Measurements from ENCODE around the gene SYT11.
A peak's percentile ranks its signal among the peaks of the same experiment; 100 is the strongest.
"Not testable (repeated sequence)": the region's sequence is repeated elsewhere in the genome, so short reads cannot be mapped to it uniquely, and the experiment has no call there.

The SYT11 gene

DNA sequence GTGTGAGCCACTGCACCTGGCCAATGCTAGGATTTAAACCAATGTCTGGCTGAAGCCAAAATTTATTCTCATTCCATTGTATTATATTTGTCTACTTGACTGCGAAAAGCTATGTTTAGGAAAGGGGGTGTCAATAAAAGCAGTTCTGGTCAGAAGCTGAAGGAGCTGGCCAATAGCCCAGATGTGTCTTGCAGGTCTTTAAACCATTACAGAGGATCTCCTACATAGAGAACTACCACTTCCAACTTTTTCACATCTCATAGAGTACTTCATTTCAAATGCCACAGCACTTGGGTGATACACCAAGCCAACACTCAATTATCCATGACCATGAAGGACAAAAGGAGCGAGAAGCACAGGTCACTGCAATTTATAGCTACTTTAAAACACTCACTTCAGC lies 2.5 kb downstream of the SYT11 start:
- DNase-seq = no peak

DNA sequence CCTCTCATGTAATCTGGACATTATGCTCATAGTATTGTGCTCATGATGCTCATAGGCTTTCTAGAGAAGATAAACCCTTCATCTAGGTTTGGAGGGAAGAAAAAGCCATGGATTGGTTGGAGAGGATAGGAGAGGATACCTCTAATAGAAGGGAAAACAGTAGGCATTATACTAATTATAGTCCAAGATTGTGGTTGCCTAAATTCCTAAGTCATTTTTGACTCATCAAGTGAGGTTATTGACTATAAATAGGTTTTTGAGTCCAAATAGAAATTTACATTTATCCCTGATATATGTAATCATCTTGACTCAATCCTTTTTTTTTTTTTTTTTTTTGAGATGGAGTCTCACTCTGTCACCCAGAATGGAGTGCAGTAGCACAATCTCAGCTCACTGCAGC lies 5.0 kb downstream of the SYT11 start:
- no peak for DNase-seq

DNA sequence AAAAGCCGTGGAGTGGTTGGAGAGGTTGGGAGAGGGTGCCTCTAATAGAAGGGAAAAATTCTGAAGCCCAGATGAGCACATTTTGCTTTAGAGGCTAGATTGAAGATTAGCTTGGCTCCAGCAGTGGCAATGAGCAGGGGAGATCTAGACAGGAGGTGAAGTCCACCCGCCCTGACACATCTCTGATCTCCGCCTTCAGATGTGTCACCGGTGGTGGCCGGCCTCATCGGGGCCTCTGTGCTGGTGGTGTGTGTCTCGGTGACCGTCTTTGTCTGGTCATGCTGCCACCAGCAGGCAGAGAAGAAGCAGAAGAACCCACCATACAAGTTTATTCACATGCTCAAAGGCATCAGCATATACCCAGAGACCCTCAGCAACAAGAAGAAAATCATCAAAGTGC lies 8.4 kb downstream of the SYT11 start:
- DNase-seq = no peak

GRCh38 chr1:155871390-155871789 lies 12.0 kb downstream of the SYT11 start:
- DNase-seq = peak; percentile 2 to 66 (median 44)

DNA sequence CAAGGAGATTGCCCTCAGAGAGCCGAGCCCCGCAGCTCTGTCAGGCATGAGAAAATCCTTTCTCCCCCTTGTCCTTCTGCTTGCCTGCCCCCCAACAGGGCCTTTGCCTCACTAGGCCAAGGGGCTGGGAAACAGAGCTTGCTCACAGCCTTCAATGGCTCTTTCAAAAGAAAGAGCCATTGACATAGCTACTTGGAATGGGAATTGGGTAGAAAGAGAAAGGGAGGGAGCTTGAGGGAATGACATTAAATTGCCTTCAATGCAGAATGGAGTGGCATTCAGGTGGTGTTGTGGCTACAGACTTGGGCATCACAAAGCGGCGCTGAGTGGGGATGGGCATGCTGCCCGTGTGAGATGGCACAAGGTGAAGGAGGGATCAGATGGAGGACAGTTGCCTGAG lies 13.2 kb downstream of the SYT11 start:
- DNase-seq = no peak

- DNase-seq = peak in 1 of 3 experiments; percentile 55
Measured at GRCh38 chr1:155873860-155874259, 14.5 kb downstream of the SYT11 start.

DNA sequence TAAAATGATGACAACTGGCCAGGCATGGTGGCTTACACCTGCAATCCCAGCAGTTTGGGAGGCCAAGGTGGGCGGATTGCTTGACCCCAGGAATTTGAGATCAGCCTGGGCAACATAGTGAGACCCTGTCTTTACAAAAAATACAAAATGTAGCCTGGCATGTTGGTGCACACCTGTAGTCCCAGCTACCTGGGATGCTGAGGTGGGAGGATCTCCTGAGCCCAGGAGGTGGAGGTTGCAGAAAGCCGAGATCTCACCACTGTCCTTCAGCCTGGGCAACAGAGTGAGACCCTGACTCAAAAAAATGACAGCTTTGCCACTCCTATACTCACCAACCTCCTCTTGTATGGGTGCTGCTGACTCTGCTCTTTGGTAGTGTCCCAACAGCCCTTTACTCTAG lies 18.6 kb downstream of the SYT11 start:
- DNase-seq = no peak

DNA sequence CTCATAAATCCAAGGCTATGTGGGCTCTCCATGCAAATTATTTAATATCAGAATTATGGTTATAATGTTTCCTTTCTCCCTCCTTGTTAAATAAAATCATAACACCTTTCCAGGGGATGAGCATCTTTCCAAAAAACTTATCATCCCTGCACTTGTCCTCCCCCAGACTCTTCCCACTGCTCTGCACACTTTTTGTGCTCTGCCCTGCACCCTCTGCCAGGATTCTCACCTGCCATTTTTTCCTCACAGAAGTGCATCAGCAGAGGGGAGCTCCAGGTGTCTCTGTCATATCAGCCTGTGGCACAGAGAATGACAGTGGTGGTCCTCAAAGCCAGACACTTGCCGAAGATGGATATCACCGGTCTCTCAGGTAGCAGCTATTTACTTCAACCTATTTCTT lies 20.9 kb downstream of the SYT11 start:
- no peak for DNase-seq

DNA sequence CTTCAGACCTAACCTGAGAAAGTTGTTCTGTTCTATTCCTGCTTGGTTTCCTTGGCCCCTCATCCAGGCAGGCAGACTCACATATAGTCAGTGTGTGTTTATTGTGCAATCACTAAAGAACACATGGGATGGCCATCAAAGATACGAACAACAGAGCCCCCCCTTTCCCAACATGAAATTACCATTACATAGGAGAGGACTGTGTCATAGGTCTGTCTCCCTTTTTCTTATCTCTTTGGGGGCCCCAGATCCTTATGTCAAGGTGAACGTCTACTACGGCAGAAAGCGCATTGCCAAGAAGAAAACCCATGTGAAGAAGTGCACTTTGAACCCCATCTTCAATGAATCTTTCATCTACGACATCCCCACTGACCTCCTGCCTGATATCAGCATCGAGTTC lies 21.6 kb downstream of the SYT11 start:
- no peak for DNase-seq

DNA sequence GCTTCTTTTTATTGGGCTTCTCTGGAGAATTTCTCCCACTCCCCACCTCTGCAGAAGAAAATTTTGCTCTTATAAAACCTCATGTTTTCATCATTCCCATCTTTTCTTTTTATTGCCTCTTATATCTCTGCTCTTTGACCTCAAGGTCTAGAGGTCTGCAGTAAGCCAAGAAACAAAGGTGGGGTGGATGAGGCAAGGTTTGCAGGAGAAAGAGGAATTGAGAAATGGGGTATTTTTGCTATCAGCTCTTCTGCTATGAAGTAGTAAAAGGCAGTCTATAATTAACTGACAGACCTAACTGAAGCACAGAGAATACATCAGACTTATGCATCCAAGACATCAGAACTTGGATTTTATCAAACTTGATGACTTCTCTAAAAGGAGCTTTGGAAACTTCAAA lies 22.9 kb downstream of the SYT11 start:
- DNase-seq = no peak

DNA sequence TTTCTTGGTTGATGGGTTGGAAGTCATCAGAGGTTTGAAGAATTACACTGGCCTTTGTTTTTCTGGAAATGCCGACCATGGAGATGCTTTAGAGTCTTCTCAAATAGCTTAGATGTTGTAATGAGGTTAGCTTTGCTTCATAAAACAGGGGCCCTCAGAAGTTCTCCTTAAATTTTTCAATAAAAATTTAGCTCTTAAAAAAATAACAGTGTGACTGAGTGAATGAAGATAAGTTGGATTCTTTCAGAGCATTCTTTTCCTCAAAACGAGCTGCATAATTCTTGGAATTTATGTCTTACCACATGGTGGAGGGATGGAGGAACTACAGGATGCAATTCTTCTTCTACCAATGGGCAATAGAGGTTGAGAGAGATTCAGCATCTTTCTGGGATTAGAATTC lies 23.4 kb downstream of the SYT11 start:
- no peak for DNase-seq

- DNase-seq = no peak
Measured at GRCh38 chr1:155884031-155884960, 24.9 kb downstream of the SYT11 start.

- DNase-seq = no peak
Measured at GRCh38 chr1:155884982-155885381, 25.6 kb downstream of the SYT11 start.

DNA sequence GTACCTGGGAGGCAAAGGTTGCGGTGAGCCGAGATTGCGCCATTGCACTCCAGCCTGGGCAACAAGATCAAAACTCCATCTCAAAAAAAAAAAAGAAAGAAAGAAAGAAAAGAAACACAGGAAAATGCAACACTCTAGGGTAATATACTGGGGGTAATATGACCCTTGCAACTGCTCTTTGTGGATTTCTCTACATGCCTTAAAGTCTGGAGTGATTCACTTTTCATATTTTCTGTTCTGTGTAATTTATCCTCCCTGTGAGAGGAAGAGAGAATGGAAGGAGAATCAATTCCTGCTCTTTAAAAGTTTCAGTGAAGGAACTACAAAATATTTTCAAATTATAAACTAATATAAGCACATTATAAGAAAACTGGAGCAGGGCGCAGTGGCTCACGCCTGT lies 29.1 kb downstream of the SYT11 start:
- no peak for DNase-seq

DNA sequence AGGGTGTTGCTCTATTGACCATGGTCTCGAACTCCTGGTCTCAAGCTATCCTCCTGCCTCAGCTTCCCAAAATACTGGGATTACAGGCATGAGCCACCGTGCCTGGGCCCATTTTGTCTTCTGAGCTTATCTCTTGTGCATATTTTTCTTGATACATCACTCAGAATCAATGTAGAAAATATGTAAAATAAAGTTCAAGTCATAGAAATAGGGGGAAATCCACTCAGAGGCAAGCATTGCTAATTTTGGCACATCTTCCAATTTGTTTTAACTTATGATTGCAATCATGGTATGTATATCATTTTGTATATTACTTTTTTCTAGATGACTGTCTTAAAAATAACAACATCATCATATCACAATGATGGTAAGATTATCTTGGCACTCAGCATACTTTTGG lies 30.2 kb downstream of the SYT11 start:
- DNase-seq = no peak

DNA sequence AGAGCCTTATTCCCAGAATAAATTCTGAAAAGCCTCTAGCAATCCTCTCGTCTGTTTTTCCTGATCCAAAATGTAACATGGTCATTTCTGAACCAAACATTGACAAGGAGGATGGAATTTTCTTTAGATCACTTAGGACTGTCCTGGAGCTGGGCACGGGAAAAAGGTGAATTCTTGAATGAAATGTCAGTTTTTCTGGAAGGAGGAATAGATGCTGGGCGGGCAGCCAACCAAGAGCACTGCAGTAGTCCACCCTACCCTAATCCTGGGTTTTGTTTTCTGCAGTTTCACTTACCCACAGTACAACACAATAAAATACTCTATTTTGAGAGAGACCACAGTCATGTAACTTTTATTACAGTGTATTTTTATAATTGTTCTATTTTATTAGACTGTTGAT lies 30.9 kb downstream of the SYT11 start:
- DNase-seq = no peak

DNA sequence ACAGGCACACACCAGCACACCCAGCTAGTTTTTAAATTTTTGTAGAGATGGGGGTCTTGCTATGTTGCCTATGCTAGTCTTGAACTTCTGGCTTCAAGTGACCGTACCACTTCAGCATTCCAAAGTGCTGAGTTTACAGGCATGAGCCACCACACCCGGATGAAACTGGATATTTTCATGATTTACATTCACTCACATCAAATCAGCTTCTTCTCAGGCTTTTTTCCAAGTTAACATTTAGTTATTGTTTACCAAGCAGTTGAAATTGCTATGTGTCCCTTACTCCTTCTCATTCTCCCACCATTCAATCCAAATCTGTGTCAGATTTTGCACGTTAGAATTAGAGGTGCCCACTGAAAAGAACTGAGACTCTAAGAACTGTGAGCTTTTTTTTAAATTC lies 33.4 kb downstream of the SYT11 start:
- DNase-seq = no peak

DNA sequence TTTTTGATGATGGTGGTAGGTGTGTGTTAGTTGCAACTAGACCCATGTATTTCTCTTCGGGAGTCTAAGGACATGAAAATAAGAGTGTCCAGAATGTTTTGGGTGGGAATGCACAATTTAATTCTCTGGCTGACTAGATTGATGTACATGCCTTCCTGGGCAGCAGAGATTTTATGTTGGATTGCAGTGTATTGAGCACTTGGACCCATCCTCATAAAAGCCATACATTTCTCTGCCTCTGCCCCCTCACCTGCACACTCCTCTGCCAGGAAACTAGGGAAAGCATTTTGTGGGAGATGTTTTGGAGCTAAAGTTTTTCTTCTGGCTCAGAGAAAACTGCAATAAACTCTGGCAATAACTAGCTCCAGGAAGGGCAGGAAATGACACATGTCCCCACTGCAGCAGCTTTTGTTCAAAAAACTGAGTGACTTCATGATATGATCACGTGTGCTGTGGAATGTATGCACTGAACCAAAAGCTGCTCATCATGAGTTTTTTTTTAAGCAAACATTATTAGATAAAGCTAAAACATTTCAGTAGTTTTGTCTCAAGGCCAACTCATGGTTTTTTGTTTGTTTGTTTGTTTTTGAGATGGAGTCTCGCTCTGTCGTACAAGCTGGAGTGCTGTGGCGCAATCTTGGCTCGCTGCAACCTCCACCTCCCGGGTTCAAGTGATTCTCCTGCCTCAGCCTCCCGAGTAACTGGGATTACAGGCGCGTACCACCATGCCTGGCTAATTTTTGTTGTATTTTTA lies 34.2 kb downstream of the SYT11 start:
- no peak for DNase-seq

GRCh38 chr1:155895617-155896016 lies 36.2 kb downstream of the SYT11 start:
- not testable (repeated sequence) for DNase-seq

DNA sequence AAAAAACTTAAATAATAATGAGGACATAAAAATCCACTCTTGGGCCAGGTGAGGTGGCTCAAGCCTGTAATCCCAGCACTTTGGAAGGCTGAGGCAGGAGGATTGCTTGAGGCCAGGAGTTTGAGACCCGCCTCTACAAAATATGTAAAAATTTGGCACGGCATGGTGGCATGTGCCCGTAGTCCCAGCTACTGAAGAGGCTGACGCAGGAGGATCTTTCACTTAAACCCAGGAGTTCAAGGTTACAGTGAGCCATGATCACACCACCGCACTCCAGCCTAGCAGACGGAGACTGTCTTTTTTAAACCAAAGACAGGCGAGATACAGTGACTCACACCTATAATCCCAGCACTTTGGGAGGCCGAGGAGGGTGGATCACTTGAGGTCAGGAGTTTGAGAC lies 37.1 kb downstream of the SYT11 start:
- not testable (repeated sequence) for DNase-seq

GRCh38 chr1:155897746-155898145 lies 38.4 kb downstream of the SYT11 start:
- no peak for DNase-seq

- DNase-seq = no peak
Measured at GRCh38 chr1:155898888-155899287, 39.5 kb downstream of the SYT11 start.

- no peak for DNase-seq
Measured at GRCh38 chr1:155899683-155900082, 40.3 kb downstream of the SYT11 start.

DNA sequence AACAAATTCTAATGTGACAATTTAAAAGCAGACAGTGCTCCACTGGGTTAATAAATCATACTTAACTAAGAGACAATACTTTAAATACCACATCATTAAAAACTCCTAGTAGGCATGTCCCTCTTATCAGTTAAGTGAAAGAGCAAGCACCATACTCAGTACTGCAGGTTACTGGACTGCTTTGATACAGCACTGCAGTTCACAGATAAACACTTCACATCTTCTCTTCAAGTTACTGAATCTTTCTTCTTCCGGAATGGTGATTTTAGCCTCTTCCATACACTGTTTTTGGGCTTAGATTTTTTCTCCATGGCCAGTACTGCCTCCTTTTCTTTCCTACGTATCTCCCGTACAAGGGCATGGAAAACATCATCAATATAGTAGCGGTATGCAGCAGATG lies 40.8 kb downstream of the SYT11 start:
- DNase-seq = no peak

Measured in NCI-H1417 (cell line).